Stimulated activated CD8-positive, alpha-beta memory T cell treated with anti-CD3 and anti-CD28 coated beads, Interleukin-4, amount 100 ng/mL, for 1 hour (primary cell): ENCODE results near the gene GMPR2.

Source experiments
- DNase-seq, 2 donors: peaks; one replicate each; pipeline ENCODE4 v3.0.0-alpha.2; 2020; ENCODE audit warnings: low read depth in 2 of 2, low spot score in 1 of 2

Gene GMPR2

GRCh38 chr14:24283796-24284460 is 51.2 kb downstream of the GMPR2 start:
- DNase-seq = no peak

DNA sequence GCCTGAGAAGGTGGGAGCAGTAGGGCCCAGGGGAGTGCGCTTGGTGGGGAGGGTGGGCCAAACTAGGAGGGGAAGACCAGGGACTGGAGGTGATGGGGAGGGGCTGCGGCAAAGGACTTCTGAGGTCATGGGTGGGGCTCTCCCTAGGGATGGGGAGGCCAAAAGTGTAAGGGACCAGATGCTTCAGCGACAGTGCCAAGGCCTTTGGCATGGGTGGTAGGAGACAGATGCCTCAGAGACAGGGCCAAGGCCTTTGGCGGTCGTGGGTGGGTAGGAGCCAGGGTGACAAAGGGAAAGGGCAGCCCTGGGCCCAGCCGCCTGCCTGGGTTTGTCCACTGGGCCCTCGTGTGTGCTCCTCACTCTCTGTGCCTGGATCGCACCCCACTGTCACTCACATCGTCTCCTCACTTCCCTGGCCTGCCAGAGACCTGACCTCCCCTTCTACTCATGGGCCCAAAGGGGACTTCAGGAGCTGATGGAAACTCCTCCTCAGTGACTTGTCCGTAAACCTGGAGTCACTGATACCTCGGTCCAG is 51.8 kb downstream of the GMPR2 start:
- DNase-seq = no peak

DNA sequence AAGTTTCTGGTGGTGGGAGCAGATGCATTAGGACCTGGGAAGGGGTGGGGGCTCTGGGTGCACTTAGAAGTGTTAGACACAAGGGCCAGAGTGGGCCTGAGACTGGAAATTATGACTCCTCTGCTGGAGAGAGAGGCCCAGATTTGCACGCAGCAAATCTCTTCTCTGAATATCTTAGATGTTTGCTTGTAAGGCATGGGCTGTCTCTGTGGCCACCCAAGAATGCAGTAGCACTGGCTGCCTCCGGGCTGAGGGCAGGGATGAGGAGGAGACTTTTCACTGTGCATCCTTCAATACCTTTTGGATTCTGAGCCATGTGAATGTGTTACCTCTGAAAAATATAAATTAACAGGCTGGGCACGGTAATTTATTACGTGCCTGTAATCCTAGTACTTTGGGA is 52.6 kb downstream of the GMPR2 start:
- no peak for DNase-seq

GRCh38 chr14:24286996-24287395 is 54.3 kb downstream of the GMPR2 start:
- DNase-seq = no peak
